HCT116 (cell line): Measurements from ENCODE around the gene OBSCN.

Experiments
- ATF3 ChIP-seq: IDR thresholded peaks from 2 replicates; pipeline ENCODE4 v1.6.1; 2012
- CTCF ChIP-seq, 3 experiments: fragments of 200-600 bp in 1 of 3; sonication (generic) in 1 of 3; IDR thresholded peaks in 2 of 3; conservative IDR thresholded peaks in 1 of 3; 2 replicates each; pipeline ENCODE4 v1.5.1; 2012 to 2017; ENCODE audit warnings: low read depth in 2 of 3, low read length in 2 of 3, antibody characterized with exemption in 1 of 3, borderline replicate concordance in 1 of 3, control low read depth in 1 of 3, mild to moderate bottlenecking in 1 of 3, mixed read lengths in 1 of 3, mixed run types in 1 of 3, moderate library complexity in 1 of 3; ENCODE audit not compliant: insufficient read depth in 1 of 3
- EGR1 ChIP-seq: IDR thresholded peaks from 2 replicates; pipeline ENCODE4 v1.6.1; 2012; ENCODE audit warnings: low read depth
- EZH2 ChIP-seq: fragments of 200-600 bp; sonication (generic); IDR thresholded peaks from 2 replicates; pipeline ENCODE4 v1.6.1; 2017; ENCODE audit warnings: antibody characterized with exemption, mixed run types
- FOSL1 ChIP-seq: IDR thresholded peaks from 2 replicates; pipeline ENCODE4 v1.6.1; 2012; ENCODE audit warnings: low read depth
- JUND ChIP-seq: IDR thresholded peaks from 2 replicates; pipeline ENCODE4 v1.6.1; 2012
- POLR2A ChIP-seq: IDR thresholded peaks from 2 replicates; pipeline ENCODE4 v1.7.0; 2011; ENCODE audit warnings: borderline replicate concordance; ENCODE audit not compliant: insufficient read depth, insufficient read length; ENCODE audit errors: extremely low read depth
- POLR2AphosphoS5 ChIP-seq: IDR thresholded peaks from 2 replicates; pipeline ENCODE4 v1.6.1; 2011; ENCODE audit warnings: mild to moderate bottlenecking, low read depth, low read length, moderate library complexity
- REST ChIP-seq: IDR thresholded peaks from 2 replicates; pipeline ENCODE4 v1.6.1; 2012; ENCODE audit warnings: low read depth
- SP1 ChIP-seq: IDR thresholded peaks from 2 replicates; pipeline ENCODE4 v1.6.1; 2012; ENCODE audit warnings: low read depth
- TCF7L2 ChIP-seq: IDR thresholded peaks from 2 replicates; pipeline ENCODE4 v1.7.0; 2011; ENCODE audit warnings: borderline replicate concordance, inconsistent platforms; ENCODE audit not compliant: insufficient read depth, insufficient read length; ENCODE audit errors: extremely low read depth
- YY1 ChIP-seq: IDR thresholded peaks from 2 replicates; pipeline ENCODE4 v1.6.1; 2011; ENCODE audit warnings: low read length, low read depth, moderate library complexity, mild to moderate bottlenecking; ENCODE audit not compliant: insufficient replicate concordance; ENCODE audit errors: extremely low read depth
- ZBTB33 ChIP-seq: IDR thresholded peaks from 2 replicates; pipeline ENCODE4 v1.6.1; 2011; ENCODE audit warnings: mild to moderate bottlenecking, low read length, moderate library complexity; ENCODE audit not compliant: insufficient replicate concordance; ENCODE audit errors: extremely low read depth

- no peak for TF ChIP-seq CTCF (IDR thresholded peaks at IDR 0.05 in 2 of 3, conservative IDR thresholded peaks at IDR 0.05 in 1 of 3; ENCODE audit: borderline replicate concordance in 1 of 3, insufficient read depth in 1 of 3, low read depth in 2 of 3, low read length in 2 of 3)
- no peak for TF ChIP-seq POLR2A
- TF ChIP-seq SP1, result no peak
- TF ChIP-seq REST, result no peak
- TF ChIP-seq ZBTB33, result no peak
- no peak for TF ChIP-seq FOSL1
- TF ChIP-seq EZH2, result no peak
- TF ChIP-seq EGR1, result no peak
- TF ChIP-seq YY1, result no peak
- no peak for TF ChIP-seq TCF7L2
- TF ChIP-seq JUND, result no peak
- TF ChIP-seq POLR2AphosphoS5, result no peak
- TF ChIP-seq ATF3, result no peak
Measured at GRCh38 chr1:228178737-228179684, 28.8 kb upstream of the OBSCN start.
